ENCODE data around the gene ARID3A. TPM values are rescaled to one million over a fixed set of nuclear protein-coding genes. Genes with fewer than 3 reads are reported as not detected.

The ARID3A gene
- total and polyA plus RNA-seq, 2 of the 8 experiments (the other 6 are each of a cell fraction or from before 2014, with no cell fraction given), result 40.5 to 77.4 TPM

DNA sequence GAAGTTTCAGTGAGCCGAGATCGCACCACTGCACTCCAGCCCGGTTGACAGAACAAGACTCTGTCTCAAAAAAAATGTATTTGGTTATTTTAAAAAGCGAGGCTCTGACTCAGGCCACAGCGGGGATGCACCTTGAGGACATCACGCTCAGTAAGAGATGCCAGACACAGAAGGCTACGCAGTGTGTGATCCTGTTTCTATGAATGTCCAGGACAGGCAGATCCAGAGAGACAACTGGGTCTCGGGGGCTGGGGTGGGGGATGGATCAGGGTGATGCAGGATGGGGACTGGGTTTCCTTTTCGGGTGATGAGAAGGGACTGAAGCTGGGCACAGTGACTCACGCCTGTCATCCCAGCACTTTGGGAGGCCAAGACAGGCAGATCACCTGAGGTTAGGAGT is 38.2 kb upstream of the ARID3A start:
- Histone ChIP-seq H3K4me2 (ENCODE audit: insufficient read depth in 1 of 2, low read depth in 2 of 2, low read length in 2 of 2) (no peak overlapping the region), H3K9ac (replicated peaks in 1 of 4; ENCODE audit: extremely low read depth in 1 of 4, low read depth in 3 of 4, low read length in 3 of 4) (no peak overlapping the region), H3K79me2 (ENCODE audit: control insufficient read depth in 1 of 2, insufficient read depth in 2 of 2, low read length in 2 of 2) (no peaks in the 10 kb centered on the region; a peak in 1 of 4 replicates), H3K36me3 (ENCODE audit: control insufficient read depth in 2 of 4, insufficient read depth in 4 of 4, low read length in 3 of 4) (peaks cover 0 to 21% (median 10%) of the 10 kb centered on the region in 4 experiments; a peak in 4 of 8 replicates), H3K14ac (ENCODE audit: insufficient read length) (no peak overlapping the region), H2BK15ac (ENCODE audit: low read length) (no peak overlapping the region), H2BK5ac (ENCODE audit: low read depth, low read length) (no peak overlapping the region), H4K20me1 (replicated peaks in 1 of 2; ENCODE audit: control insufficient read depth in 1 of 2, insufficient read depth in 2 of 2, low read length in 2 of 2) (peaks cover 5 to 17% of the 10 kb centered on the region in 2 experiments), H3K4me3 (ENCODE audit: extremely low read depth in 1 of 4, insufficient read depth in 2 of 4, low read depth in 3 of 4, low read length in 4 of 4) (no peak overlapping the region), H3K27ac (ENCODE audit: low read depth, low read length) (no peak overlapping the region), H3K23me2 (ENCODE audit: low read depth, low read length) (peaks cover 3% of the 10 kb centered on the region; the same call in 1 of the 2 replicates), H3K9me3 (ENCODE audit: insufficient read depth in 2 of 2, low read depth in 1 of 2, low read length in 1 of 2) (no peaks in the 10 kb centered on the region), H3K56ac (replicated peaks; ENCODE audit: insufficient read length, low read depth, low read length) (no peak overlapping the region), H2BK20ac (ENCODE audit: low read length) (no peak overlapping the region), H3K4me1 (replicated peaks in 1 of 4; ENCODE audit: control insufficient read depth in 3 of 4, insufficient read depth in 4 of 4, low read length in 3 of 4) (peaks cover 0 to 2% (median 0%) of the 10 kb centered on the region in 4 experiments; a peak in 2 of 7 replicates), H3K23ac (ENCODE audit: insufficient read length) (no peak overlapping the region), H2AK5ac (ENCODE audit: low read depth, low read length) (no peak overlapping the region), H4K8ac (ENCODE audit: extremely low read depth, insufficient read depth, low read length) (no peak overlapping the region), H3K27me3 (replicated peaks in 1 of 4; ENCODE audit: control insufficient read depth in 3 of 4, extremely low read depth in 1 of 4, insufficient read depth in 3 of 4, low read length in 3 of 4) (no peaks in the 10 kb centered on the region), H3K79me1 (ENCODE audit: low read depth, low read length) (peaks cover 7% of the 10 kb centered on the region), H3K4ac (replicated peaks; ENCODE audit: insufficient read length, low read depth, low read length) (no peak overlapping the region), H2BK12ac (ENCODE audit: low read depth, low read length) (no peak overlapping the region), H3K18ac (ENCODE audit: extremely low read depth, low read length) (no peak overlapping the region), H2AFZ (ENCODE audit: low read length) (no peak overlapping the region), H4K91ac (replicated peaks; ENCODE audit: insufficient read length, low read length) (no peak overlapping the region), H4K5ac (ENCODE audit: insufficient read length, low read depth, low read length) (no peak overlapping the region), H2BK120ac (replicated peaks; ENCODE audit: low read depth, low read length) (no peak overlapping the region)
- no peak for DNase-seq (ENCODE audit: low read depth in 1 of 2, low spot score in 2 of 2)
- ChIA-PET CTCF (ENCODE audit: partially characterized antibody) (interaction anchor here (1.1 to 1.2 kb wide), 2 partner anchors 9 to 10 kb away, joined by 4 to 5 read pairs; no protein-coding TSS in a partner anchor), POLR2A (ENCODE audit: partially characterized antibody) (interaction anchor here (8.8 kb wide), 1 partner anchor 10 kb away, joined by 82 read pairs; no protein-coding TSS in a partner anchor)
- no peak for FAIRE-seq
- 89% methylated on average over 10 of the region's 10 CpGs; no CpG with 5 or more reads in 1 of the 2 experiments for WGBS, 2 experiments (ENCODE audit: extremely low coverage in 1 of 2, insufficient coverage in 1 of 2, insufficient read length in 1 of 2, insufficient replicate concordance in 2 of 2, low coverage in 1 of 2, low lambda C conversion rate in 2 of 2, missing lambda C conversion rate in 1 of 2)
- TF ChIP-seq HDAC6 (IDR thresholded peaks at IDR 0.05; ENCODE audit: low read depth, low read length), result no peak
- TF ChIP-seq BCL11A (IDR thresholded peaks at IDR 0.05; ENCODE audit: low read depth in 2 of 2, low read length in 2 of 2), result no peak
- no peak for TF ChIP-seq CBX8 (IDR thresholded peaks at IDR 0.05; ENCODE audit: borderline replicate concordance, low read depth, low read length)
- no peak for TF ChIP-seq TAF7 (optimal IDR thresholded peaks at IDR 0.05; ENCODE audit: borderline replicate concordance, low read depth, low read length)
- TF ChIP-seq USF2 (IDR thresholded peaks at IDR 0.05; ENCODE audit: low read length), result no peak
- no peak for TF ChIP-seq KDM4A (IDR thresholded peaks at IDR 0.05; ENCODE audit: low read depth, low read length, severe bottlenecking)
- TF ChIP-seq PHF8 (conservative IDR thresholded peaks at IDR 0.05; ENCODE audit: low read depth, low read length), result no peak
- TF ChIP-seq NRF1 (IDR thresholded peaks at IDR 0.05; ENCODE audit: low read depth, low read length), result no peak
- TF ChIP-seq RAD21 (IDR thresholded peaks at IDR 0.05 in 1 of 2, conservative IDR thresholded peaks at IDR 0.05 in 1 of 2; ENCODE audit: low read depth in 2 of 2, low read length in 2 of 2), result no peak
- TF ChIP-seq EZH2 (IDR thresholded peaks at IDR 0.05; ENCODE audit: low read depth, low read length, severe bottlenecking), result no peak
- no peak for TF ChIP-seq GABPA (IDR thresholded peaks at IDR 0.05; ENCODE audit: borderline replicate concordance, insufficient read depth, low read length)
- no peak for TF ChIP-seq RBBP5 (IDR thresholded peaks at IDR 0.05; ENCODE audit: borderline replicate concordance, low read depth, low read length)
